ENCODE results near the gene GPS1. TPM values are rescaled to one million over a fixed set of nuclear protein-coding genes. Genes with fewer than 3 reads are reported as not detected.

Gene GPS1
- total and polyA plus RNA-seq, 2 experiments from 2014 or later = 136 to 242 TPM

GRCh38 chr17:82087961-82088837, 36.5 kb downstream of the GPS1 start (continued):
- TF ChIP-seq REST (IDR thresholded peaks at IDR 0.05; ENCODE audit: unreplicated experiment) (no peak), ZNF462 (CRISPR knock-in tag; IDR thresholded peaks at IDR 0.05) (no peak), STAT1 (IDR thresholded peaks at IDR 0.05; ENCODE audit: unreplicated experiment) (no peak)
